ENCODE measurements around the gene BDH1.

Gene BDH1

DNA sequence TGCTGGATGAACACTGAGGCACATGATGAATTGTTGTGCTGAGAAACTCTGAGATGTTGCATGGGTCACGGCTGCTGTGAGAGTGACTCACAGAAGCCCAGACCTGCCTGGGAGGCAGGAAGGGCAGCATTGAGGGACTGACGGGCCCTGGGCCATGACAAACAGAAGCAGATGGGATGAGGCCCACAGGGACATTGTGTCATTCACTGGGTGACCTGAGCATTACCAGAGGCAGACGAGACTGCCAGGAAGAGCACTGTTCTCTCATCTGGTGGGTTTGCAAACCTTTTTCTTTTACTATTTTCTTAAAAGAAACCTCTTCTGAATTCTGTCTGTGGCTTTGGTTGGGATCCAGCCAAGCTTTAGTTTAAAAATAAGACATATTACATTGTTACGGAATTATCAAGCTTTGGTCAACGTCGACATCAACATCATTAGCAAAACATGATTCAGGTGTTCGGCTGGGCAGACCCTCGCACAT lies 67.8 kb downstream of the BDH1 start:
- H3K27me3 ChIP-seq (replicated peaks; ENCODE audit: insufficient read depth, low read length): no peaks in the 10 kb centered on the region
- no peak overlapping the region for H3K4me2 ChIP-seq (ENCODE audit: low read depth, low read length)
- H3K4me3 ChIP-seq (ENCODE audit: low read length): no peak overlapping the region
- H2AFZ ChIP-seq (ENCODE audit: low read length): no peak overlapping the region
- no peak overlapping the region for H3K9ac ChIP-seq (ENCODE audit: low read length)
- H3F3A ChIP-seq (ENCODE audit: insufficient read depth, low read length): no peaks in the 10 kb centered on the region
- no peak overlapping the region for H3K27ac ChIP-seq (ENCODE audit: low read length)
- no peaks in the 10 kb centered on the region for H4K20me1 ChIP-seq (ENCODE audit: insufficient read depth, low read length)
- H3K79me2 ChIP-seq (ENCODE audit: low read length): no peaks in the 10 kb centered on the region
- no peaks in the 10 kb centered on the region for H3K9me3 ChIP-seq (replicated peaks; ENCODE audit: insufficient read depth, low read length)
- no peak for DNase-seq
- no peaks in the 10 kb centered on the region for H3K4me1 ChIP-seq (ENCODE audit: low read length)
- H3K9me2 ChIP-seq (replicated peaks; ENCODE audit: insufficient read depth, low read length): no peaks in the 10 kb centered on the region
- H3K36me3 ChIP-seq (replicated peaks; ENCODE audit: insufficient read depth, low read length): no peaks in the 10 kb centered on the region
- TF ChIP-seq EZH2 (optimal IDR thresholded peaks at IDR 0.05; ENCODE audit: low read depth, low read length) (no peak), EZH2phosphoT487 (IDR thresholded peaks at IDR 0.05; ENCODE audit: low read length) (no peak)
- TF ChIP-seq, protein P1, sequence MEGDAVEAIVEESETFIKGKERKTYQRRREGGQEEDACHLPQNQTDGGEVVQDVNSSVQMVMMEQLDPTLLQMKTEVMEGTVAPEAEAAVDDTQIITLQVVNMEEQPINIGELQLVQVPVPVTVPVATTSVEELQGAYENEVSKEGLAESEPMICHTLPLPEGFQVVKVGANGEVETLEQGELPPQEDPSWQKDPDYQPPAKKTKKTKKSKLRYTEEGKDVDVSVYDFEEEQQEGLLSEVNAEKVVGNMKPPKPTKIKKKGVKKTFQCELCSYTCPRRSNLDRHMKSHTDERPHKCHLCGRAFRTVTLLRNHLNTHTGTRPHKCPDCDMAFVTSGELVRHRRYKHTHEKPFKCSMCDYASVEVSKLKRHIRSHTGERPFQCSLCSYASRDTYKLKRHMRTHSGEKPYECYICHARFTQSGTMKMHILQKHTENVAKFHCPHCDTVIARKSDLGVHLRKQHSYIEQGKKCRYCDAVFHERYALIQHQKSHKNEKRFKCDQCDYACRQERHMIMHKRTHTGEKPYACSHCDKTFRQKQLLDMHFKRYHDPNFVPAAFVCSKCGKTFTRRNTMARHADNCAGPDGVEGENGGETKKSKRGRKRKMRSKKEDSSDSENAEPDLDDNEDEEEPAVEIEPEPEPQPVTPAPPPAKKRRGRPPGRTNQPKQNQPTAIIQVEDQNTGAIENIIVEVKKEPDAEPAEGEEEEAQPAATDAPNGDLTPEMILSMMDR (IDR thresholded peaks at IDR 0.05; ENCODE audit: low read length): no peak

GRCh38 chr3:197486861-197487260 lies 68.9 kb downstream of the BDH1 start:
- H3K9me2 ChIP-seq (replicated peaks; ENCODE audit: insufficient read depth, low read length): no peaks in the 10 kb centered on the region
- H3K27me3 ChIP-seq (replicated peaks; ENCODE audit: insufficient read depth, low read length): no peaks in the 10 kb centered on the region
- H3F3A ChIP-seq (ENCODE audit: insufficient read depth, low read length): no peaks in the 10 kb centered on the region
- no peak overlapping the region for H3K9ac ChIP-seq (ENCODE audit: low read length)
- DNase-seq: no peak
- no peak overlapping the region for H3K4me2 ChIP-seq (ENCODE audit: low read depth, low read length)
- no peaks in the 10 kb centered on the region for H4K20me1 ChIP-seq (ENCODE audit: insufficient read depth, low read length)
- no peaks in the 10 kb centered on the region for H3K79me2 ChIP-seq (ENCODE audit: low read length)
- H2AFZ ChIP-seq (ENCODE audit: low read length): no peak overlapping the region
- no peaks in the 10 kb centered on the region for H3K9me3 ChIP-seq (replicated peaks; ENCODE audit: insufficient read depth, low read length)
- no peak overlapping the region for H3K4me3 ChIP-seq (ENCODE audit: low read length)
- no peaks in the 10 kb centered on the region for H3K4me1 ChIP-seq (ENCODE audit: low read length)
- no peak overlapping the region for H3K27ac ChIP-seq (ENCODE audit: low read length)
- TF ChIP-seq, protein P1 (IDR thresholded peaks at IDR 0.05; ENCODE audit: low read length): no peak
- TF ChIP-seq EZH2 (optimal IDR thresholded peaks at IDR 0.05; ENCODE audit: low read depth, low read length) (no peak), EZH2phosphoT487 (IDR thresholded peaks at IDR 0.05; ENCODE audit: low read length) (no peak)
- H3K36me3 ChIP-seq (replicated peaks; ENCODE audit: insufficient read depth, low read length): no peaks in the 10 kb centered on the region

DNA sequence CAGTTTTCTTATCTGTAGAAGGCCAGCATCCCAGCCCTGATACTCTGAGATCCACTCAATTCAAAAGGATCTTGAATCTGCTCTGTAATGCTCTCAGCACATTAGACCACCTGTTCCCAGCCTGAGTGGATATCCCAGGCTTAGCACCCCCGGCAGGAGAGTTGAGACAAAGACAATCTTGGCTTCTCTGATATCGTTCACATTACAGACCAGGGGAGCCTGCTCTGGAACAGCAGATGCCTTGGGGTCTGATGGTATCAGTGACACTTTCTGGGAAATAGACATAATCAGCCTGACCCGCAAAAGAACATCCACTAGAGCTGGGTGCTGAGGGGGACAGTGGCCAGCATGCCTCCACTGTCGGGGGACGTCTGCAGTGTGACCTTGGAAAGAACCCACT lies 70.6 kb downstream of the BDH1 start:
- Histone ChIP-seq H3K79me2 (ENCODE audit: low read length) (no peaks in the 10 kb centered on the region), H3K4me2 (ENCODE audit: low read depth, low read length) (no peak overlapping the region), H4K20me1 (ENCODE audit: insufficient read depth, low read length) (no peaks in the 10 kb centered on the region), H3K36me3 (replicated peaks; ENCODE audit: insufficient read depth, low read length) (no peaks in the 10 kb centered on the region), H3K27me3 (replicated peaks; ENCODE audit: insufficient read depth, low read length) (no peaks in the 10 kb centered on the region), H3K9ac (ENCODE audit: low read length) (no peak overlapping the region), H3K4me1 (ENCODE audit: low read length) (no peaks in the 10 kb centered on the region), H3K9me2 (replicated peaks; ENCODE audit: insufficient read depth, low read length) (no peaks in the 10 kb centered on the region), H3K9me3 (replicated peaks; ENCODE audit: insufficient read depth, low read length) (no peaks in the 10 kb centered on the region), H2AFZ (ENCODE audit: low read length) (no peak overlapping the region), H3K27ac (ENCODE audit: low read length) (no peak overlapping the region), H3F3A (ENCODE audit: insufficient read depth, low read length) (no peaks in the 10 kb centered on the region), H3K4me3 (ENCODE audit: low read length) (no peak overlapping the region)
- no peak for DNase-seq
- TF ChIP-seq EZH2 (optimal IDR thresholded peaks at IDR 0.05; ENCODE audit: low read depth, low read length) (no peak), EZH2phosphoT487 (IDR thresholded peaks at IDR 0.05; ENCODE audit: low read length) (no peak)
- TF ChIP-seq, protein P1 (IDR thresholded peaks at IDR 0.05; ENCODE audit: low read length): no peak

All from MM.1S (cell line).